AML-193 (cell line): ENCODE measurements around the gene ZIC2.

Experiments used
- DNase-seq, 2 experiments: peaks; one replicate each; lab custom pipeline; 2025; lab: John Stamatoyannopoulos, UW

ZIC2 gene

GRCh38 chr13:99959540-99960230, 21.9 kb upstream of the ZIC2 start:
- no peak for DNase-seq

- DNase-seq: no peak
Measured at GRCh38 chr13:99960663-99961311, 20.8 kb upstream of the ZIC2 start.

GRCh38 chr13:99961636-99962035, 19.9 kb upstream of the ZIC2 start:
- DNase-seq: no peak

- DNase-seq: no peak
Measured at GRCh38 chr13:99962242-99962641, 19.3 kb upstream of the ZIC2 start.

GRCh38 chr13:99963816-99964339, 17.7 kb upstream of the ZIC2 start:
- DNase-seq: no peak

GRCh38 chr13:99965329-99966000, 16.1 kb upstream of the ZIC2 start:
- DNase-seq: no peak

GRCh38 chr13:99966064-99966805, 15.3 kb upstream of the ZIC2 start:
- DNase-seq: no peak

- no peak for DNase-seq
Measured at GRCh38 chr13:99967498-99967868, 14.1 kb upstream of the ZIC2 start.

GRCh38 chr13:99967869-99968520, 13.6 kb upstream of the ZIC2 start:
- no peak for DNase-seq

GRCh38 chr13:99968521-99969452, 12.8 kb upstream of the ZIC2 start:
- DNase-seq: no peak

- no peak for DNase-seq
Measured at GRCh38 chr13:99969453-99969918, 12.1 kb upstream of the ZIC2 start.

- no peak for DNase-seq
Measured at GRCh38 chr13:99969919-99970650, 11.5 kb upstream of the ZIC2 start.

GRCh38 chr13:99970651-99971575, 10.7 kb upstream of the ZIC2 start:
- DNase-seq: no peak

- no peak for DNase-seq
Measured at GRCh38 chr13:99971576-99972189, 9.9 kb upstream of the ZIC2 start, which contains the start of gene ZIC5. Gene ZIC5 (minus strand): TSS chr13:99971767. CDS start chr13:99971603, 164 bp downstream.

GRCh38 chr13:99972190-99972731, 9.3 kb upstream of the ZIC2 start:
- DNase-seq: no peak

- no peak for DNase-seq
Measured at GRCh38 chr13:99973163-99973807, 8.3 kb upstream of the ZIC2 start.

GRCh38 chr13:99973808-99974185, 7.8 kb upstream of the ZIC2 start:
- no peak for DNase-seq
